GM12892 (cell line): Measurements from ENCODE around the gene TMEM236.

ENCODE experiments used
- POLR2A ChIP-seq: IDR thresholded peaks from 2 replicates; pipeline ENCODE4 v1.6.1; 2011; ENCODE audit warnings: low read depth, low read length, control low read depth
- TAF1 ChIP-seq: IDR thresholded peaks from 2 replicates; pipeline ENCODE4 v1.6.1; 2011; ENCODE audit warnings: low read depth, mild to moderate bottlenecking, control low read depth, low read length, borderline replicate concordance

DNA sequence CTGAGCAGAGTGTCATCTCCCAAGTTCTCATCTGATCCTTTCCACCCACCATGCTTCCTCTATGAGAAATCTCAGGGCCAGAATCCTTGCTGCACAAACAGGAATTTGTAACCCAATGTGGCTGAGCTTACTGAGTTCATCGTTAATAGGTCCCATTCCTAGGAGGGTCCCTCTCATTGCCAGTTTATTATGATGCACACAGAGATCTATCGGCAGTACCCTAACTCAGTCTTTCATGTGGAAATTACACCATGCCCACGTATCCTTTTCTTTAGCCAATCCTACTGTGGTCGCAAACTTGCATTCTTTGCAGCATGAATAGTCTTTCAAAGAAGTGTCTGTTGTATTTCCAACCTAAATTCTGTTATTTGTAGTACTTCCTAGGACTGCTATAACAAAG lies 12.1 kb downstream of the TMEM236 start:
- TF ChIP-seq POLR2A (no peak), TAF1 (no peak)
